Measurements from ENCODE around the gene GOLGA6L7. TPM values are rescaled to one million over a fixed set of nuclear protein-coding genes. Genes with fewer than 3 reads are reported as not detected.
"Not testable (repeated sequence)": the region's sequence is repeated elsewhere in the genome, so short reads cannot be mapped to it uniquely, and the experiment has no call there.

Gene GOLGA6L7
- total RNA-seq, 1 experiment from 2014 or later = not detected

GRCh38 chr15:28844147-28844546 lies 4.3 kb downstream of the GOLGA6L7 start:
- DNase-seq; H3K27ac Mint-ChIP-seq (ENCODE audit: unreplicated experiment); BruUV-seq (replicated peaks); H3K9me3 ChIP-seq; H3K9me3 Mint-ChIP-seq (ENCODE audit: unreplicated experiment); H3K27me3 ChIP-seq (replicated peaks; ENCODE audit: control insufficient read depth, insufficient read depth, low read length); H3K36me3 ChIP-seq (ENCODE audit: control insufficient read depth, insufficient read depth, low read length); intact Hi-C loops (cut with micrococcal nuclease; ENCODE audit: unreplicated experiment); H3K4me3 ChIP-seq (ENCODE audit: low read depth, low read length); POLR2A ChIA-PET; H3K4me1 Mint-ChIP-seq (ENCODE audit: low read depth, unreplicated experiment); H3K4me3 Mint-ChIP-seq (ENCODE audit: unreplicated experiment); H3K36me3 Mint-ChIP-seq (ENCODE audit: insufficient read depth, unreplicated experiment); CTCF ChIA-PET; H3K4me1 ChIP-seq: not testable (repeated sequence)
- H3K27me3 Mint-ChIP-seq (ENCODE audit: insufficient read depth, unreplicated experiment) = peaks cover 12% of the 10 kb centered on the region

GRCh38 chr15:28843520-28843919 lies 4.9 kb downstream of the GOLGA6L7 start:
- DNase-seq; H3K4me1 Mint-ChIP-seq (ENCODE audit: low read depth, unreplicated experiment); intact Hi-C loops (cut with micrococcal nuclease; ENCODE audit: unreplicated experiment); H3K9me3 ChIP-seq; H3K9me3 Mint-ChIP-seq (ENCODE audit: unreplicated experiment); BruUV-seq (replicated peaks); POLR2A ChIA-PET; H3K27ac Mint-ChIP-seq (ENCODE audit: unreplicated experiment); H3K4me1 ChIP-seq; H3K4me3 Mint-ChIP-seq (ENCODE audit: unreplicated experiment); H3K4me3 ChIP-seq (ENCODE audit: low read depth, low read length); CTCF ChIA-PET; H3K36me3 Mint-ChIP-seq (ENCODE audit: insufficient read depth, unreplicated experiment); H3K36me3 ChIP-seq (ENCODE audit: control insufficient read depth, insufficient read depth, low read length); H3K27me3 ChIP-seq (replicated peaks; ENCODE audit: control insufficient read depth, insufficient read depth, low read length): not testable (repeated sequence)
- peaks cover 15% of the 10 kb centered on the region for H3K27me3 Mint-ChIP-seq (ENCODE audit: insufficient read depth, unreplicated experiment)

DNA sequence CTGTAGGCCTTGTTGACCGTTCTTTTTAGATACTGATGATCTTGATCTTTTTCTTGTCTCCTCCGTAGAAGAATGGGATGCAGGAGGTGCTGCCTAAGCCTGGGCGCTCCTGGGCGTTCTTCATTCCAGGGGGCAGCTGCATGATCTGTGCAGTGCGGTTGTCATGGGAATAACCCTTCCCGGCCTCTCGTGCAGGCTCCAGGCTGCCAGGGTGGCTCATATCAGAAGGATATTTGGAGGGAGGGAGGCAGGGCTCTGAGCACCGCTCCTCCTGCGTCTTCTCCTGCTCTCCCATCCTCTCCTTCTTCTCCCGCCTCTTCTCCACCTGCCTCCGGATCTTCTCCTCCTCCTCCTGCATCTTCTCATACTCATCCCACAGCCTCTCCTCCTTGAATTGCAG lies 6.2 kb downstream of the GOLGA6L7 start:
- H3K4me1 ChIP-seq; H3K36me3 ChIP-seq (ENCODE audit: control insufficient read depth, insufficient read depth, low read length); H3K27me3 ChIP-seq (replicated peaks; ENCODE audit: control insufficient read depth, insufficient read depth, low read length); BruUV-seq (replicated peaks); H3K4me3 ChIP-seq (ENCODE audit: low read depth, low read length); H3K4me3 Mint-ChIP-seq (ENCODE audit: unreplicated experiment); intact Hi-C loops (cut with micrococcal nuclease; ENCODE audit: unreplicated experiment); H3K9me3 Mint-ChIP-seq (ENCODE audit: unreplicated experiment); H3K9me3 ChIP-seq; H3K36me3 Mint-ChIP-seq (ENCODE audit: insufficient read depth, unreplicated experiment); H3K4me1 Mint-ChIP-seq (ENCODE audit: low read depth, unreplicated experiment); DNase-seq; H3K27ac Mint-ChIP-seq (ENCODE audit: unreplicated experiment); POLR2A ChIA-PET: not testable (repeated sequence)
- CTCF ChIA-PET = interaction anchor here (0.7 kb wide), 1 partner anchor 495 kb away, joined by 5 read pairs; no protein-coding TSS in a partner anchor
- peaks cover 19% of the 10 kb centered on the region for H3K27me3 Mint-ChIP-seq (ENCODE audit: insufficient read depth, unreplicated experiment)

- BruUV-seq (replicated peaks); H3K27ac Mint-ChIP-seq (ENCODE audit: unreplicated experiment); H3K27me3 ChIP-seq (replicated peaks; ENCODE audit: control insufficient read depth, insufficient read depth, low read length); CTCF ChIA-PET; H3K36me3 ChIP-seq (ENCODE audit: control insufficient read depth, insufficient read depth, low read length); H3K4me3 ChIP-seq (ENCODE audit: low read depth, low read length); POLR2A ChIA-PET; H3K36me3 Mint-ChIP-seq (ENCODE audit: insufficient read depth, unreplicated experiment); H3K9me3 Mint-ChIP-seq (ENCODE audit: unreplicated experiment); H3K4me1 ChIP-seq; H3K9me3 ChIP-seq; DNase-seq; H3K4me3 Mint-ChIP-seq (ENCODE audit: unreplicated experiment); H3K4me1 Mint-ChIP-seq (ENCODE audit: low read depth, unreplicated experiment); intact Hi-C loops (cut with micrococcal nuclease; ENCODE audit: unreplicated experiment): not testable (repeated sequence)
- H3K27me3 Mint-ChIP-seq (ENCODE audit: insufficient read depth, unreplicated experiment) = peaks cover 19% of the 10 kb centered on the region
Observed at GRCh38 chr15:28840285-28840684, 8.2 kb downstream of the GOLGA6L7 start.

DNA sequence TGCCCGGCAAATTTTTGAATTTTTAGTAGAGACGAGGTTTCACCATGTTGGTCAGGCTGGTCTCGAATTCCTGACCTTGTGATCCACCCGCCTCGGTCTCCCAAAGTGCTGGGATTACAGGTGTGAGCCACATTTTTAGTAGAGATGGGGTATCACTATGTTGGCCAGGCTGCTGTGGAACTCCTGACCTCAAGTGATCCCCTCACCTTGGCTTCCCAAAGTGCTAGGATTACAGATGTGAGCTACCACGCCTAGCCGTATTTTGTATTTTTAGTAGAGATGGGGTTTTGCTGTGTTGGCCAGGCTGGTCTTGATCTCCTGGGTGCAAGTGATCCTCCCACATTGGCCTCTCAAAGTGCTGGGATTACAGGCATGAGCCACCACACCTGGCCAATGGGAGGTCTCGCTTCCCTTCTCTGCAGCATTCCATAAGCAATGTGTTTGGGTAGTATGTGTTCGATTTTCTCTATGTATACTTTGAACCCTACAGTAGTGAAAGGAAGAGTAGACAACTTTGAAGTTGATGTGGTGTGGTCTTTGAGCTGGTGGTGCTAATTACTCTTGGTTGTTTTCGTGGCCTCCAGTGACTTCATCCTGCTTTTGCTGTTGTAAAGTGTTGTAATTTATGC lies 13.4 kb downstream of the GOLGA6L7 start:
- CTCF ChIA-PET; H3K4me3 ChIP-seq (ENCODE audit: low read depth, low read length); H3K27ac Mint-ChIP-seq (ENCODE audit: unreplicated experiment); intact Hi-C loops (cut with micrococcal nuclease; ENCODE audit: unreplicated experiment); H3K9me3 ChIP-seq; H3K36me3 Mint-ChIP-seq (ENCODE audit: insufficient read depth, unreplicated experiment); H3K27me3 Mint-ChIP-seq (ENCODE audit: insufficient read depth, unreplicated experiment); H3K9me3 Mint-ChIP-seq (ENCODE audit: unreplicated experiment); H3K4me3 Mint-ChIP-seq (ENCODE audit: unreplicated experiment); POLR2A ChIA-PET; H3K27me3 ChIP-seq (replicated peaks; ENCODE audit: control insufficient read depth, insufficient read depth, low read length); BruUV-seq (replicated peaks); H3K36me3 ChIP-seq (ENCODE audit: control insufficient read depth, insufficient read depth, low read length); H3K4me1 ChIP-seq; H3K4me1 Mint-ChIP-seq (ENCODE audit: low read depth, unreplicated experiment); DNase-seq: not testable (repeated sequence)

- POLR2A ChIA-PET; H3K27me3 ChIP-seq (replicated peaks; ENCODE audit: control insufficient read depth, insufficient read depth, low read length); H3K4me1 ChIP-seq; H3K9me3 ChIP-seq; H3K36me3 ChIP-seq (ENCODE audit: control insufficient read depth, insufficient read depth, low read length); H3K27me3 Mint-ChIP-seq (ENCODE audit: insufficient read depth, unreplicated experiment); DNase-seq; H3K4me3 ChIP-seq (ENCODE audit: low read depth, low read length); H3K9me3 Mint-ChIP-seq (ENCODE audit: unreplicated experiment); H3K4me1 Mint-ChIP-seq (ENCODE audit: low read depth, unreplicated experiment); H3K36me3 Mint-ChIP-seq (ENCODE audit: insufficient read depth, unreplicated experiment); CTCF ChIA-PET; intact Hi-C loops (cut with micrococcal nuclease; ENCODE audit: unreplicated experiment); H3K27ac Mint-ChIP-seq (ENCODE audit: unreplicated experiment); H3K4me3 Mint-ChIP-seq (ENCODE audit: unreplicated experiment); BruUV-seq (replicated peaks): not testable (repeated sequence)
Observed at GRCh38 chr15:28831897-28832587, 16.4 kb downstream of the GOLGA6L7 start.

DNA sequence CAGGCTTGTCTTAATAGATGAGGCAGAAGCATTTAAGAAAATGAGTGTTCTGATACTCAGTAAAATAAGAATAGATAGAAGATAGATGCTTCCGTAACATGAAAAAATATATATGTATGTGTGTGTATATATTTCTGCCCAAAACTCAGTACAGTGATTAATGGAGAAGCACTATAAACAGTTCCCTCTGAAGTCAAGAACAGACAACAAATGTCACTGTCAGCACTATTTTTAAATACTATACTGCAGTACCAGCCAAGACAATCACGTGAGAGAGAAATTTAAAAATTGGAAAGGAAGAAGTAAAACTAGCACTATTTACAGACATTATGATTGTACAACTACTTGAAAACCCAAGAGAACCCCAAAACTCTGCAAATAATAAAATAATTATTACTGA lies 27.0 kb downstream of the GOLGA6L7 start:
- H3K4me1 ChIP-seq; DNase-seq; H3K9me3 ChIP-seq; POLR2A ChIA-PET; CTCF ChIA-PET; H3K4me1 Mint-ChIP-seq (ENCODE audit: low read depth, unreplicated experiment); BruUV-seq (replicated peaks); H3K36me3 Mint-ChIP-seq (ENCODE audit: insufficient read depth, unreplicated experiment); H3K4me3 Mint-ChIP-seq (ENCODE audit: unreplicated experiment); H3K27me3 Mint-ChIP-seq (ENCODE audit: insufficient read depth, unreplicated experiment); H3K27ac Mint-ChIP-seq (ENCODE audit: unreplicated experiment); intact Hi-C loops (cut with micrococcal nuclease; ENCODE audit: unreplicated experiment); H3K4me3 ChIP-seq (ENCODE audit: low read depth, low read length); H3K36me3 ChIP-seq (ENCODE audit: control insufficient read depth, insufficient read depth, low read length); H3K9me3 Mint-ChIP-seq (ENCODE audit: unreplicated experiment); H3K27me3 ChIP-seq (replicated peaks; ENCODE audit: control insufficient read depth, insufficient read depth, low read length): not testable (repeated sequence)

Measured in Caco-2 (cell line).